GM12874 (cell line): ENCODE data around the gene SEMA4D.

Experiments
- CTCF ChIP-seq: IDR thresholded peaks from 2 replicates; pipeline ENCODE4 v1.5.1; 2011; ENCODE audit warnings: low read depth, mild to moderate bottlenecking, control low read depth, low read length, moderate library complexity; ENCODE audit not compliant: insufficient read depth

The SEMA4D gene

DNA sequence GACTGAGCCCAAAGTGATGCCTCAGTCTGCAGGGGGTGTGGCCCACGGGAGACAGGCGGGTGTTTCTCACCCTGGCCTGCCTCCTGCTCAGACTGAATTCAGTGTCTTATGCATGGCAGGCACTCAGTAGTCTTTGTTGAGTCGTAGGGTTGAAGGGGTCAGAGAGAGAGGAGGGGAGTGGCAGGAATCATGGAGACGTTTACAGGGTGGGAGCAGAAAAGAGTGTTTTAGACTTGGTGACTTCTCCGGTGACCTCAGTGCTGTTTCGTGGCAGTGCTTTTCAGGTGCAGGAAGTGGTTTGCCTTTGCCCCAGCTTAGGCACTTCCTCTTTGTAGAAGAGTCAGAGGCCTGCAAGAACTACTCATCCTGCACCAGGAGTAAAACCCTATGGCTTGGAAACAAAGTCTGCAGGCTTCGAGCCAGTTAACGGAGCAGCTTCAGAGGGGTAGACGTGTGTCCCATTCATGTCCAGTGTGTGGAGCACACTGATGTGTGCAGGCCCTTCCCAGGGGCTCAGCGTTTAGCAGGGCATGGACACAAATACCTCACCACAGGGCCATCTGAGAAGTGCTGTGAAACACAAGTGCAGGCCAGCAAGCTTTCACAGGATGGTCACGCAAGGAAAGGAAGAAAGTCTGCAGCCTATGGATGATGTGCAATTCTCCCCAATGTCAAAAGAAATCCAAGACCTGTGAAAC, 24.5 kb upstream of the SEMA4D start:
- TF ChIP-seq CTCF: no peak

DNA sequence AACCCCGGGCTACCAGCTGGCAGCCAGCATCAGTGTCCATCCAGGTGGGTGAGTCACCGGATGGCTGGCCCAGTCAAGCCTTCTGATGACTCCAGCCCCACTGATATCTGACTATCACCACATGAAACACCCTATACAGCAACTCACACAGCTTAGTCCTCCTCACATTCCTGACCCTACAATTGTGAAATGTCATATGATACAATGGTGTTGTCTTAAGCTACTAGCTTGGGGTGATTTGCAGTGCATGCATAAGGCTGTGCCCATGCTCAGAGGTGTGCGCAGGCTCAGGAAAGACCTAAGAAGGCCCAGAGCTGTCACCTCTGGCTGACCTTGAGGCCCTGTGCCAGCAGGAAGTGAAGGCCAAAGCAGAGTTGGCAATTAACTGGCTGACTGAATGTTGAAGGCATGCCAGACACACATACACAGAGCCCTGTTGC, 21.5 kb upstream of the SEMA4D start:
- TF ChIP-seq CTCF: no peak

- no peak for TF ChIP-seq CTCF
Observed at GRCh38 chr9:89518466-89519365, 20.8 kb upstream of the SEMA4D start.

GRCh38 chr9:89515416-89515815, 17.5 kb upstream of the SEMA4D start:
- no peak for TF ChIP-seq CTCF

GRCh38 chr9:89514956-89515355, 17.0 kb upstream of the SEMA4D start:
- no peak for TF ChIP-seq CTCF

- TF ChIP-seq CTCF: no peak
Observed at GRCh38 chr9:89514337-89514736, 16.4 kb upstream of the SEMA4D start.

- no peak for TF ChIP-seq CTCF
Observed at GRCh38 chr9:89513837-89514236, 15.9 kb upstream of the SEMA4D start.
